ENCODE results near the gene CD1B.

GRCh38 chr1:158329733-158330132 lies 1.6 kb downstream of the CD1B start:
- TF ChIP-seq POLR2AphosphoS5 (IDR thresholded peaks at IDR 0.05; ENCODE audit: borderline replicate concordance, low read depth, low read length) (no peak), EZH2 (IDR thresholded peaks at IDR 0.05) (no peak)

Measured in SK-N-MC (cell line).